ENCODE data around the gene PTPRG.

Gene PTPRG

GRCh38 chr3:61594964-61595285 lies 33.6 kb downstream of the PTPRG start:
- H3K9ac ChIP-seq (ENCODE audit: low read length), result no peak overlapping the region
- H3K4me2 ChIP-seq (ENCODE audit: low read length), result no peak overlapping the region
- H4K20me1 ChIP-seq (ENCODE audit: insufficient read depth, low read length), result peaks cover 12% of the 10 kb centered on the region
- no peak overlapping the region for H2AFZ ChIP-seq (ENCODE audit: low read depth, low read length)
- no peaks in the 10 kb centered on the region for H3K27me3 ChIP-seq (ENCODE audit: low read depth, low read length)
- H3K9me3 ChIP-seq (ENCODE audit: insufficient read depth, low read length), result no peaks in the 10 kb centered on the region
- no peaks in the 10 kb centered on the region for H3K36me3 ChIP-seq (replicated peaks; ENCODE audit: low read depth, low read length)
- H3K27ac ChIP-seq (ENCODE audit: low read length), result no peak overlapping the region
- H3K79me2 ChIP-seq (ENCODE audit: low read length), result peaks cover 3% of the 10 kb centered on the region; the same call in 1 of the 2 replicates
- H3K4me1 ChIP-seq (ENCODE audit: low read length), result no peaks in the 10 kb centered on the region
- TF ChIP-seq, protein P1, sequence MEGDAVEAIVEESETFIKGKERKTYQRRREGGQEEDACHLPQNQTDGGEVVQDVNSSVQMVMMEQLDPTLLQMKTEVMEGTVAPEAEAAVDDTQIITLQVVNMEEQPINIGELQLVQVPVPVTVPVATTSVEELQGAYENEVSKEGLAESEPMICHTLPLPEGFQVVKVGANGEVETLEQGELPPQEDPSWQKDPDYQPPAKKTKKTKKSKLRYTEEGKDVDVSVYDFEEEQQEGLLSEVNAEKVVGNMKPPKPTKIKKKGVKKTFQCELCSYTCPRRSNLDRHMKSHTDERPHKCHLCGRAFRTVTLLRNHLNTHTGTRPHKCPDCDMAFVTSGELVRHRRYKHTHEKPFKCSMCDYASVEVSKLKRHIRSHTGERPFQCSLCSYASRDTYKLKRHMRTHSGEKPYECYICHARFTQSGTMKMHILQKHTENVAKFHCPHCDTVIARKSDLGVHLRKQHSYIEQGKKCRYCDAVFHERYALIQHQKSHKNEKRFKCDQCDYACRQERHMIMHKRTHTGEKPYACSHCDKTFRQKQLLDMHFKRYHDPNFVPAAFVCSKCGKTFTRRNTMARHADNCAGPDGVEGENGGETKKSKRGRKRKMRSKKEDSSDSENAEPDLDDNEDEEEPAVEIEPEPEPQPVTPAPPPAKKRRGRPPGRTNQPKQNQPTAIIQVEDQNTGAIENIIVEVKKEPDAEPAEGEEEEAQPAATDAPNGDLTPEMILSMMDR (IDR thresholded peaks at IDR 0.05; ENCODE audit: low read depth, low read length), result no peak
- no peak overlapping the region for H3K4me3 ChIP-seq (ENCODE audit: low read length)

- Histone ChIP-seq H3K4me2 (ENCODE audit: low read length) (no peak overlapping the region), H3K9me3 (ENCODE audit: insufficient read depth, low read length) (no peaks in the 10 kb centered on the region), H4K20me1 (ENCODE audit: insufficient read depth, low read length) (peaks cover 13% of the 10 kb centered on the region), H3K27ac (ENCODE audit: low read length) (no peak overlapping the region), H2AFZ (ENCODE audit: low read depth, low read length) (no peak overlapping the region), H3K79me2 (ENCODE audit: low read length) (peaks cover 3% of the 10 kb centered on the region; the same call in 1 of the 2 replicates), H3K4me3 (ENCODE audit: low read length) (no peak overlapping the region), H3K4me1 (ENCODE audit: low read length) (no peaks in the 10 kb centered on the region), H3K27me3 (ENCODE audit: low read depth, low read length) (no peaks in the 10 kb centered on the region), H3K9ac (ENCODE audit: low read length) (no peak overlapping the region), H3K36me3 (replicated peaks; ENCODE audit: low read depth, low read length) (no peaks in the 10 kb centered on the region)
- no peak for TF ChIP-seq EZH2phosphoT487 (IDR thresholded peaks at IDR 0.05; ENCODE audit: low read depth)
- TF ChIP-seq, protein P1 (IDR thresholded peaks at IDR 0.05; ENCODE audit: low read depth, low read length), result no peak
Observed at GRCh38 chr3:61595288-61595687, 33.9 kb downstream of the PTPRG start.

GRCh38 chr3:61595826-61596225 lies 34.5 kb downstream of the PTPRG start:
- H3K79me2 ChIP-seq (ENCODE audit: low read length), result peaks cover 6% of the 10 kb centered on the region; the same call in 1 of the 2 replicates
- no peak overlapping the region for H3K4me2 ChIP-seq (ENCODE audit: low read length)
- H3K36me3 ChIP-seq (replicated peaks; ENCODE audit: low read depth, low read length), result no peaks in the 10 kb centered on the region
- H3K4me3 ChIP-seq (ENCODE audit: low read length), result no peak overlapping the region
- H3K9me3 ChIP-seq (ENCODE audit: insufficient read depth, low read length), result no peaks in the 10 kb centered on the region
- no peak overlapping the region for H2AFZ ChIP-seq (ENCODE audit: low read depth, low read length)
- no peak overlapping the region for H3K27ac ChIP-seq (ENCODE audit: low read length)
- TF ChIP-seq, protein P1 (IDR thresholded peaks at IDR 0.05; ENCODE audit: low read depth, low read length), result no peak
- TF ChIP-seq EZH2phosphoT487 (IDR thresholded peaks at IDR 0.05; ENCODE audit: low read depth), result no peak
- H3K27me3 ChIP-seq (ENCODE audit: low read depth, low read length), result no peaks in the 10 kb centered on the region
- H4K20me1 ChIP-seq (ENCODE audit: insufficient read depth, low read length), result peaks cover 16% of the 10 kb centered on the region
- H3K4me1 ChIP-seq (ENCODE audit: low read length), result no peaks in the 10 kb centered on the region
- no peak overlapping the region for H3K9ac ChIP-seq (ENCODE audit: low read length)

DNA sequence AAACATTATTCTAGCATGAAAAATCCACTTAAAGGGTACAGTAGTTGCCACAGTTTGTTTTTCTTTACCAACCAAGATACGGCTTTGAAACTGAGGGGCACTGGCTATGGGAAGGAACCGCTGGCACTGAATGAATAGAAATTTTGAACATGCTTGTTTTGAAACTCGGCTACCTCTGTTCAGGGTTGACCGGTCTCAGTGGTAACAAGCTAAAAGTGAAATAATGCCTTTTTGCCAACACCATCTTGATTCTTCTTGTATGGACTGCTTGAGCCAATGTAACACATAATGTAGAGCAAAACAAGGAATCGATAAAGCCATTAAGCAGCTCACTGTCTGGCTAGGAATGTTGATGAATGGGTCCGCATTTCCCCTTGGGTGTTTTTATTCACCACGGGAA lies 36.5 kb downstream of the PTPRG start:
- H3K36me3 ChIP-seq (replicated peaks; ENCODE audit: low read depth, low read length), result peaks cover 2% of the 10 kb centered on the region
- peaks cover 12% of the 10 kb centered on the region for H4K20me1 ChIP-seq (ENCODE audit: insufficient read depth, low read length)
- H2AFZ ChIP-seq (ENCODE audit: low read depth, low read length), result no peak overlapping the region
- no peak overlapping the region for H3K4me2 ChIP-seq (ENCODE audit: low read length)
- no peak overlapping the region for H3K4me3 ChIP-seq (ENCODE audit: low read length)
- no peaks in the 10 kb centered on the region for H3K9me3 ChIP-seq (ENCODE audit: insufficient read depth, low read length)
- H3K79me2 ChIP-seq (ENCODE audit: low read length), result peaks cover 6% of the 10 kb centered on the region; the same call in 1 of the 2 replicates
- TF ChIP-seq, protein P1 (IDR thresholded peaks at IDR 0.05; ENCODE audit: low read depth, low read length), result no peak
- no peak for TF ChIP-seq EZH2phosphoT487 (IDR thresholded peaks at IDR 0.05; ENCODE audit: low read depth)
- no peak overlapping the region for H3K27ac ChIP-seq (ENCODE audit: low read length)
- no peak overlapping the region for H3K9ac ChIP-seq (ENCODE audit: low read length)
- H3K27me3 ChIP-seq (ENCODE audit: low read depth, low read length), result no peaks in the 10 kb centered on the region
- no peaks in the 10 kb centered on the region for H3K4me1 ChIP-seq (ENCODE audit: low read length)

Data from OCI-LY3 (cell line).